GM12872 (cell line): Measurements from ENCODE around the gene TALDO1.

Source experiments
- TF ChIP-seq, protein P1 (sequence below): IDR thresholded peaks from 3 replicates; pipeline ENCODE4 v1.5.1; 2011; ENCODE audit warnings: low read depth, mild to moderate bottlenecking, low read length, moderate library complexity; ENCODE audit not compliant: insufficient read depth

TALDO1 gene

GRCh38 chr11:794766-795633 is 47.7 kb downstream of the TALDO1 start:
- TF ChIP-seq, protein P1, sequence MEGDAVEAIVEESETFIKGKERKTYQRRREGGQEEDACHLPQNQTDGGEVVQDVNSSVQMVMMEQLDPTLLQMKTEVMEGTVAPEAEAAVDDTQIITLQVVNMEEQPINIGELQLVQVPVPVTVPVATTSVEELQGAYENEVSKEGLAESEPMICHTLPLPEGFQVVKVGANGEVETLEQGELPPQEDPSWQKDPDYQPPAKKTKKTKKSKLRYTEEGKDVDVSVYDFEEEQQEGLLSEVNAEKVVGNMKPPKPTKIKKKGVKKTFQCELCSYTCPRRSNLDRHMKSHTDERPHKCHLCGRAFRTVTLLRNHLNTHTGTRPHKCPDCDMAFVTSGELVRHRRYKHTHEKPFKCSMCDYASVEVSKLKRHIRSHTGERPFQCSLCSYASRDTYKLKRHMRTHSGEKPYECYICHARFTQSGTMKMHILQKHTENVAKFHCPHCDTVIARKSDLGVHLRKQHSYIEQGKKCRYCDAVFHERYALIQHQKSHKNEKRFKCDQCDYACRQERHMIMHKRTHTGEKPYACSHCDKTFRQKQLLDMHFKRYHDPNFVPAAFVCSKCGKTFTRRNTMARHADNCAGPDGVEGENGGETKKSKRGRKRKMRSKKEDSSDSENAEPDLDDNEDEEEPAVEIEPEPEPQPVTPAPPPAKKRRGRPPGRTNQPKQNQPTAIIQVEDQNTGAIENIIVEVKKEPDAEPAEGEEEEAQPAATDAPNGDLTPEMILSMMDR, result no peak

DNA sequence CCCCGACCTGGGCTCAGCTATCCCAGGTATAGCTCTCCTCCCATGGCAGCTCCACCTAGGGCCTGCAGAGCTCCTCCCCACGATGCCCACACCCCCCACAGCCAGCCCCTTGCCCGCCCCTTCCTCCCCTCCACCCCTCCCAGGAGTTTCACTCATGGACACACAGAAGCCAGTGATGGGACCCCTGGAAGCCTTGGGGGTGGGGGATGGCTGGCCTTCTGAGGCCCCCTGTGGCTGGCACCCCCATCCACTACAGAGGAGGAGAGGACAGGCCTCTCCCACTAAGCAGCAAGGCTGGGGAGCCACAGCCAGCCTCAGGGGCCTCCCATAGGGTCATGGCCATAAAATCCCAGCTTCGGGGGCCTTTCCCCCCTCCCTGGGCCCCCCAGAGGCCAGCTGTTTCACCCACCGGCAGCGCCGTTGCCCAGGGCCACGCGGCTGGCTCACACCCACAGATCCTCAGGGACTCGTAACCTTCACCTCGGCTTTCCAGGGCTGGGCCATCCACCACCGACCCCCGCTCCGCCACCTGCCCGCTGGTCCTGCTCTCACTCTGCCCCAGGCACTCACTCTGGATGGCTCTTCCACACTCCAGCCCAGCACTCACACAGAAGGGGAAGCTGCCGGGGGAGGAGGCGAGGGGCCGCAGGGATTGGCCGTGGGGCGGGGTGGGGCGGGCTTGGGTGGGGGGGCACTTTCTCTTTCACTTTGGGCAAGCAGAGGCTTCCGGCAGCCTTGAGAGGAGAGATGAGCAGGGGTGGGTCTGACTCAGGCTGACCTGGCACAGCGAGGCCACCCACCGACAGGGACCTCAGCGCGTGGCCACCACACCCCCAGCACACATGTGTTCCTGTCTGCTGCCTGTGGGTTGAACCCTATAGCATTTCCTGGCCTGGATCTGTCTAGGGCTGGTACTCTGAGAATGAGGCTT is 48.6 kb downstream of the TALDO1 start:
- TF ChIP-seq, protein P1, result no peak

DNA sequence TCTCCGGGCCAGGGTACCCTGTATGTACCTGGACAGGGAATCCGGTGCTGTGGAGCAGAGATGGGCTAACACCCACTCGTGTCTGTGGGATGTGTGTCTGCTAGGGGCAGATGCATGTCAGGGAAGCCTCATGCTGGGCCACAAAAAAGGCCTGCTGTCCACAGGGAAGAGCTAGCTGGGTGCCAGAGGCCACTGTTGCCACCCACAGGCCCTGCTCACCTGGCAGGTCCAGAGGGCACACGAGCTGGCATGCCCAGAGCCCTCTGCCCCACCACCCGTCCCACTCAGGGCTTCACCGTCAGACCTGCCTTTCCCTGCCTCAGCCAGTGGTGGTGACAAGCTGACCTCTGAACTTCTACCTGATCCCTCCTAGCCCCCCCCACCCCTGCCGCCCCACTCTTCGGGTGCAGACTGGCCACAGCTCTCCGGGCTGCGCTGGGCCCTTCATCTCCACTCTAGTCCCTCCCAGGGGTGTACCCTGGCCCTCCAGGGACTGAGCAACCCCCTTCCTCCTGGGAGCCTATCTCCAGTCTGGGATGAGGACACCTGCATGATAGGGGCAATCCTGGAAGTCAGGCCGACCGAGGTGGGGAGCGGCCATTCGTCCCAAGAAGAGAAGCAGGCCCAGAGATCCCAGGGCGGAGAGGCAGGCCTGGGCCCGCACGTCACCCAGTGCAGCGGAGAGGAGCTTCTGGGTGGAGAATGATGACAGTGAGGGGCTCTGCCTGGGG is 49.5 kb downstream of the TALDO1 start:
- TF ChIP-seq, protein P1, result no peak

DNA sequence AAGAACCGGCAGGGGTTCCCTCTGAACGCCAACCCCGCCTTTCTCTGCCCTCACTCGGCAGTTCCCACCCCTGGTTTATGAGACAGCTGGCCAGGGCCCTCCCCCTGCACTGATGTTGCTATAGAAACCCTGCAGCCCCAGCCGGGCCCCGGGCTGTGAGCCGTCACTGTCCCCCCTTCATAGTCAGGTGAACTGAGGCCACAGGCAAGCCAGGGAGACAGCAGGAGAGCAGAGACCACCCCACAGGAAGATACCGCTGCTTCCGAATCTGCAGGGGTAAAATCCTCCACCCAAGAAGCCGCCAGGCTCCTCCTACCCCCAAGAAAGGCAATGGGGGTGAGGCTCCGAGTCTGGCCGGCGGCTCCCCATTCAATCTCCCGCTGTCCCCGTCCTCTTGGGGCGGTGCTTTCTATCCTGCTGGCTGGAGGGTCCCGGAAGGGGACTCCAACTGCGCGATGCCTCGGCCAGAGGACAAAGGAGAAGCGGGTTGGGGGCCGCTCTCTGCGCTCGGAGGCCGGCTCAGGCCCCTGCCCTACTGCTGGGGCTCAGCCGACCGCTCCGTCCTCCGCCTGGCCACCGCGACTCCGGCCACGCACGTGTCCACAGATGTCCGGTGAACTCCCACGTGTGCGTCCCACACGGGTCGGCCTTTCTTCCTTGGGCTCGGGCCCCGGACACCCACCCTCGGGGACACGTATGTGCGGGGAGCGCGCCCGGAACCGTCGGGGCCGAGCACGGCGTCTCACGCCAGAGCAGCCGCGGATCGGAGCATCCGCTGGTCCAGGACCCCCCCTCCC is 50.2 kb downstream of the TALDO1 start:
- TF ChIP-seq, protein P1, result no peak

DNA sequence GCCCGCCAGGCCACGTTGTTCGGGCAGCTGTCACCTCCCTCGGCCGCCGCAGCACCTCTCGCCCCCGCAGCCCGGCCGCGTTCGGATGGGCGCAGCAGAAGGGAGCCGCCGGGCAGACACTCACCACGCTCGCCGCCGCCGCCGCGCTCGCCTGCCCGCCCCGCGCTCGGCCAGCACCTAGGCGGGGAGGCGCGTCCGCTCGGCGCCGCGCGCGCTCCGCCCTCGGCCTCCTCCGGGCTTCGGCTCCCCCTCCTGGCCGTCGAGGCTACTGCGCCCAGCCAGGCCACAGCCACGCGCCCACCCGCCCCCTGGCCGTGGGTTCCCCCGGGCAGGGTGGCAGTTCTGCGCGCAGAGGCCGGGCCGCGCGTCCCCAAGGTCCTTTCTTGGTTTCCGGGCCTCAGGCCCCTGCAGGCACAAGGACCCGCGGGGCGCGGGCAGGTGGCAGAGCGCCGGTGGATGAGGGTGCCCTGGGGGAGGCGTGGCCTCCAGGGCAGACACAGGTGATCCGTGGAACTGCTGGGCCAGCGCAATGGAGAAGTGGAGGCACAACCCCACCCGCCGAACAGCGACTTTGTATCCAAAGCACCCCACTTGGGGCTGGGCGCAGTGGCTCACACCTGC is 50.9 kb downstream of the TALDO1 start, which contains the start of gene SLC25A22:
Gene SLC25A22, minus strand, starts transcription at position 189 of the 621 bp plus-strand sequence. CDS start 3,275 bp downstream, outside the sequence.
- TF ChIP-seq, protein P1, result peak; percentile 71

DNA sequence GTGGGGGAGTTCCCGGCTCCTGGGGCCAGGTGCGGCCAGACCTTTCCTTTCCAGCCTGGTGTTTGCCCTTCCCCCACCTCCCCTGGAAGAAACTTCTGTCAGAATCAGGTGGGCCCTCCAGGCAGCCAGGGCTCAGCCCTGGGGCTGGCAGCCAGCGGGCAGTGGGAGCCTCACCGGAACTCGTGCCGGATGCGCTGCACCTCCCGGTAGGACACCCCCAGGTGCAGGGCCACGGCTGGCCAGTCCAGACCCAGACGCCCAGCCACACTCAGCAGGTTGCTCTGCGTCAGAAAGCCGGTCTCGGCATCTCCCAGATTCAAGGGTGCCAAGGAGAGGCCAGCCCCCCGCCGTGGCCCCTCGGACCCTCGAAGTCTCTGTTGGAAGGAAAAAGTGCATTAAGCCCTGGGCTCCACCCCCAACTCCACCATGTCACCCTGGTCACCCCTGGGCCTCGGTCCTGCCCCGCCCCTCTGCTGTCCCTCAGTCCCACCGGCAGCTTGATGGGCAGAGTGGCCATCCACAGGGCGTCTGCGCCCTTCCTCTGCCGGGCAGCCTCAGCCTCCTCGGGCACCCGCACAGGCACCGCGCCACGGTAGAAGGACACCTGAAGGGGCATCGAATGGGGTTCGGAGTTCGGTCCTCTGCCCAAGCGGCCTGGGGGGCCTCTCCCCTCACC is 52.5 kb downstream of the TALDO1 start:
- TF ChIP-seq, protein P1, result no peak
